ENCODE results near the gene CATSPER1. TPM values are rescaled to one million over a fixed set of nuclear protein-coding genes. Genes with fewer than 3 reads are reported as not detected.

The CATSPER1 gene
- polyA plus RNA-seq, 10 donors, result 0.10 to 0.26 (median 0.22) TPM; not detected in 4

DNA sequence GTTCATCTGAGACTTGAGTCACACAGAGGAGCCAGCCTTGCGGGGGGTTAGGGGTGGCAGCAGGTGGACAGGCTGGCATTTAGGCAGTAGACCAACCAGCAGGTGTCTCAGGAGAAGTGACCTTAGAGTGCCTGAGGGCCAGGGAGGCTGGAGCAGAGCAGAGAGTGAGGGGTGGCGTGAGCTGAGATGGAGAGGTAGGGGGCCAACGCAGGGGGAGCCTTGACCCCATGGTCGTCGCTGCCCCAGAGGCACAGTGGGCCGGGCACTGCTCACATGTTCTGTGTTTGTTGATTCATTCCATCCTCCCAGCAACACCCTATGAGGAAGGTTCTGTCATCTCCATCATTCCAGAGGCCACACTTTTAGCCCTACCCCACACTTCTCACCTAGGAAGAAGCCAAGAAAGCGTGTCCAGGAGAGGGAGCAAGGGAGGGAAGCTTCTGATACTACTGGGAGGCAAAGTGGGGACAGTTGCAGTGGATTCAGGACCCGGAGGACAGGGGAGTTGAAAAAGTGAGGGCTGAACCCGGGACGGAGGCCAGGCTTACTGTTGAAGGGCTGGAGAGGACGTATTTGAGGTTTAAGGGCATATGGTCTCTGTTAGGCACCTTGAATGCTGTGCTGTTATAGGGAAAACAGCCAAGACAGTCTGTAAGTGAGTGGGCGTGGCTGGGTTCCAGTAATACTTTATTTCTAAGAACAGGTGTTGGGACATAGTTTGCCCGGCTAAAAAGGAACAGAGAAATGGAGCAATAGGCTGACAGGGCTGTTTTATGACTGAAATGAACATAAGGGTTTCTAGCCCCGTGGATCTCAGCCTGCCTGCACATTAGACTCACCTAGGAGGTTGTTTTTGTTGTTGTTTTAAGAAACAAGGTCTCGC, 57.4 kb downstream of the CATSPER1 start:
- no peak for DNase-seq

- DNase-seq, result no peak
Measured at GRCh38 chr11:65967329-65967934, 58.8 kb downstream of the CATSPER1 start.

Other genes starting within 250 kb of the CATSPER1 start
- gene AP5B1, start 245.5 kb downstream of the CATSPER1 start, polyA plus RNA-seq (ENCODE audit: insufficient read length in 10 of 10), result 1 to 10 TPM; 1.4 to 3.0 (median 2.2) TPM
- gene OVOL1, start 239.4 kb downstream of the CATSPER1 start, polyA plus RNA-seq (ENCODE audit: insufficient read length in 10 of 10), result 1 to 10 TPM in 1 of 10 donors, under 1 TPM in 1, not detected in 8; 0.31 to 1.2 TPM
- 1 to 10 TPM in 9 of 10 donors, under 1 TPM in 1; 0.64 to 2.3 (median 1.6) TPM for gene SNX32, start 192.5 kb downstream of the CATSPER1 start, polyA plus RNA-seq (ENCODE audit: insufficient read length in 10 of 10)
- gene CFL1, start 168.3 kb downstream of the CATSPER1 start, polyA plus RNA-seq (ENCODE audit: insufficient read length in 10 of 10), result 100 to 1,000 TPM; 475 to 750 (median 627) TPM
- 10 to 100 TPM; 31.7 to 60.8 (median 41.9) TPM for gene MUS81, start 166.0 kb downstream of the CATSPER1 start, polyA plus RNA-seq (ENCODE audit: insufficient read length in 10 of 10)
- 100 to 1,000 TPM in 5 of 10 donors, 10 to 100 TPM in 5; 83.5 to 137 (median 101) TPM for gene EFEMP2, start 153.7 kb downstream of the CATSPER1 start, polyA plus RNA-seq (ENCODE audit: insufficient read length in 10 of 10)
- gene CTSW, start 146.6 kb downstream of the CATSPER1 start, polyA plus RNA-seq (ENCODE audit: insufficient read length in 10 of 10), result 1 to 10 TPM in 4 of 10 donors, under 1 TPM in 5, not detected in 1; 0.69 to 2.9 (median 0.98) TPM
- gene FIBP, start 138.0 kb downstream of the CATSPER1 start, polyA plus RNA-seq (ENCODE audit: insufficient read length in 10 of 10), result 10 to 100 TPM; 57.3 to 68.8 (median 61.7) TPM
- 10 to 100 TPM in 8 of 10 donors, 1 to 10 TPM in 2; 9.2 to 24.8 (median 12.6) TPM for gene CCDC85B, start 135.8 kb downstream of the CATSPER1 start, polyA plus RNA-seq (ENCODE audit: insufficient read length in 10 of 10)
- under 1 TPM in 6 of 10 donors, not detected in 4; 0.22 to 0.64 (median 0.29) TPM for gene FOSL1, start 126.1 kb downstream of the CATSPER1 start, polyA plus RNA-seq (ENCODE audit: insufficient read length in 10 of 10)
- gene C11orf68, start 107.4 kb downstream of the CATSPER1 start, polyA plus RNA-seq (ENCODE audit: insufficient read length in 10 of 10), result 10 to 100 TPM; 27.2 to 39.2 (median 32.0) TPM
- 100 to 1,000 TPM in 2 of 10 donors, 10 to 100 TPM in 8; 46.8 to 108 (median 66.1) TPM for gene DRAP1, start 107.1 kb downstream of the CATSPER1 start, polyA plus RNA-seq (ENCODE audit: insufficient read length in 10 of 10)
- gene TSGA10IP, start 81.0 kb downstream of the CATSPER1 start, polyA plus RNA-seq (ENCODE audit: insufficient read length in 10 of 10), result under 1 TPM in 2 of 10 donors, not detected in 8; 0.25 to 0.40 TPM
- gene SART1, start 64.7 kb downstream of the CATSPER1 start, polyA plus RNA-seq (ENCODE audit: insufficient read length in 10 of 10), result 10 to 100 TPM; 30.7 to 42.6 (median 36.7) TPM
- 10 to 100 TPM; 14.0 to 23.0 (median 18.6) TPM for gene EIF1AD, start 24.3 kb downstream of the CATSPER1 start, polyA plus RNA-seq (ENCODE audit: insufficient read length in 10 of 10)
- gene BANF1, start 24.0 kb downstream of the CATSPER1 start, polyA plus RNA-seq (ENCODE audit: insufficient read length in 10 of 10), result 100 to 1,000 TPM; 199 to 250 (median 215) TPM
- gene CST6, start 14.5 kb downstream of the CATSPER1 start, polyA plus RNA-seq (ENCODE audit: insufficient read length in 10 of 10), result not detected
- 1 to 10 TPM in 2 of 10 donors, under 1 TPM in 8; 0.22 to 1.1 (median 0.57) TPM for gene GAL3ST3, start 22.7 kb upstream of the CATSPER1 start, polyA plus RNA-seq (ENCODE audit: insufficient read length in 10 of 10)
- 100 to 1,000 TPM; 119 to 163 (median 138) TPM for gene SF3B2, start 25.9 kb upstream of the CATSPER1 start, polyA plus RNA-seq (ENCODE audit: insufficient read length in 10 of 10)
- 10 to 100 TPM; 29.6 to 34.8 (median 32.6) TPM for gene PACS1, start 43.8 kb upstream of the CATSPER1 start, polyA plus RNA-seq (ENCODE audit: insufficient read length in 10 of 10)
- 10 to 100 TPM; 14.6 to 17.3 (median 16.0) TPM for gene KLC2, start 231.2 kb upstream of the CATSPER1 start, polyA plus RNA-seq (ENCODE audit: insufficient read length in 10 of 10)
- 100 to 1,000 TPM in 1 of 10 donors, 10 to 100 TPM in 9; 74.8 to 101 (median 86.7) TPM for gene RAB1B, start 242.2 kb upstream of the CATSPER1 start, polyA plus RNA-seq (ENCODE audit: insufficient read length in 10 of 10)

All from muscle of back (tissue), 11 donors.